Measurements from ENCODE around the gene KIF18B. TPM values are rescaled to one million over a fixed set of nuclear protein-coding genes. Genes with fewer than 3 reads are reported as not detected.

Gene KIF18B
- total and polyA plus RNA-seq, 11 donors: 0.06 to 5.4 (median 0.30) TPM; not detected in 1

- intact Hi-C loops (cut with DNase I): no loop called here
- ATAC-seq (no peak), DNase-seq (no peak)
- no peak for TF ChIP-seq POLR2A (IDR thresholded peaks at IDR 0.05)
- no peak for TF ChIP-seq CTCF (IDR thresholded peaks at IDR 0.05)
- WGBS, 4 donors: 62 to 64% (median 63%) methylated on average over 8 of the region's 8 CpGs
- Histone ChIP-seq H3K27me3 (peaks cover 8 to 52% (median 11%) of the 10 kb centered on the region in 9 donors), H3K4me3 (no peak overlapping the region), H3K4me1 (peaks cover 0 to 46% (median 14%) of the 10 kb centered on the region in 12 donors), H3K27ac (no peak overlapping the region), H3K36me3 (no peaks in the 10 kb centered on the region), H3K9me3 (no peaks in the 10 kb centered on the region)
Observed at GRCh38 chr17:44971776-44972483, 24.4 kb upstream of the KIF18B start.

DNA sequence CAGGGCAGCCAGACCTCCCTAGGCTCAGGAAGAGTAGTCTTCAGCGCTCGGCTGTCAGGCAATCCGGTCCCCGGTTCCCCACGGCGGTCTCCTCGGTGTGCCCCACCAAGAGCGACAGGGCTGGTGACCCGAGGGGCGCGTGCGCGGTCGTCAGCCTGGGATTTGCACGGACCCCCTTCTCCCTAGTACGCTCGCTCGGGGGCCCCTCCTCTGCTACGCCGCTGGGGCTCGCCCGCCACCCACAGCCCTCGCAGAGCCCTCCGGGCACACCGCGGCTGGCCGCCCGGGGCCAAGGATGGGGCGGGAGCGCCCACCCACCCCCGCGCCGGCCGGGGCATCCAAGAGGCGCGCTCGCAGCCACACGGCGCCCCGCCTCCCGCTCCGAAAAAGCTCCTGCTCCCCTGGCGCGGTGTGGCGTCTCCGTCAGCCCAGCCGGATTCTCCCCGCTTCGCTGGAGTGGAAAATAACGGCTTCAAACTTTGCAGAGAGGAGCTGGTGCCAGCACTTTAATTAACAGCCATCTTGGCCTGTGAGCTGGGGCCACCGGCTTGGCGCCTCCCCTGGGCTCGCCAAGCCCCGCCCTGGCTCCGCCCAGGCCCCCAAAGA, 22.7 kb upstream of the KIF18B start:
- Histone ChIP-seq H3K9me3 (no peaks in the 10 kb centered on the region), H3K36me3 (no peaks in the 10 kb centered on the region), H3K4me1 (peaks cover 0 to 39% (median 15%) of the 10 kb centered on the region in 12 donors), H3K27me3 (peaks cover 23 to 66% (median 28%) of the 10 kb centered on the region in 9 donors), H3K27ac (peak overlapping the region in 9 of 12 donors; percentile 29 to 89 (median 61)), H3K4me3 (peak overlapping the region; percentile 28 to 63 (median 55))
- ATAC-seq (peak in 3 of 4 donors; percentile 18 to 63 (median 21)), DNase-seq (peak in 3 of 5 donors; percentile 44 to 65 (median 63))
- intact Hi-C loops (cut with DNase I): no loop called here
- TF ChIP-seq POLR2A (IDR thresholded peaks at IDR 0.05) (no peak), CTCF (IDR thresholded peaks at IDR 0.05) (no peak)
- 1 to 5% (median 2%) methylated on average over 10 to 55 of the region's 55 CpGs for WGBS, 4 donors

DNA sequence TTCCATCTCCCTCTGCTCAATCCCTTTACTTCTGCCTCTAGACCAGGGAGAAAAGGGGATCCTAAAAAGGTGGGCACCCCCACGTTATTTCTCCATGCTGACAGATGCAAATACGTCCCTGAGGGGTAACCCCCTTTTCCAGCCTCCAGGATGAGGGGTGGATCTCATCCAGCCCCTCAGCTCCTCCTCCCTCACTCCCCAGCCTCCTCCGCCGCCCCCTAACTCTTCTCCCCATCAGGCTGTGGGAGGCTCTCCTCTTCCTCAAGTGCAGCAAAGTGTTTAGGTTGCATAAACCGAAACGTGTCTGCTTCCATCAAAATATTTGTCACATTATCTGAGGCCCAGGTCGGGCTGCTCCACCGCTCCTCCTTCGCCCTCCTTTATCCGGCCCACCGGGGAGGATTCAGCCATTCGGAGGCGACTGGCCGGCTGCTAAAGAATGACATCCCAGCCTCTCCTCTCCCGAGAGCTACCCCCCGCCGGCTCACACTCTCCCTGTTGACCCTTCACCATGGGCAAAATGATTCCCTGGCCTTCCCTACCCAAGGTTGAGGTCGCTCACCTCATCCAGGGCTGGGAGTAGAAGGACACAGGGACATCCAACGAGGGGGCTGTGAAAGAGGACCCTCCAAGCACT, 21.7 kb upstream of the KIF18B start:
- no peaks in the 10 kb centered on the region for H3K9me3 ChIP-seq
- DNase-seq: no peak
- 54 to 75% (median 61%) methylated on average over 19 of the region's 19 CpGs for WGBS, 4 donors
- peak overlapping the region in 4 of 12 donors; percentile 39 to 50 (median 48) for H3K4me3 ChIP-seq
- TF ChIP-seq CTCF (IDR thresholded peaks at IDR 0.05) (no peak), POLR2A (IDR thresholded peaks at IDR 0.05) (no peak)
- H3K36me3 ChIP-seq: no peaks in the 10 kb centered on the region
- intact Hi-C loops (cut with DNase I): loop anchor here in 1 of 10 donors (5.0 kb wide), 1 partner anchor 47 kb away; no protein-coding TSS in a partner anchor
- no peak for ATAC-seq
- peak overlapping the region in 1 of 12 donors; percentile 89 for H3K27ac ChIP-seq
- peaks cover 24 to 73% (median 35%) of the 10 kb centered on the region in 9 donors for H3K27me3 ChIP-seq
- peaks cover 0 to 39% (median 15%) of the 10 kb centered on the region in 12 donors for H3K4me1 ChIP-seq

Measured in heart left ventricle (tissue), 16 donors.